HG03175 (cell line): ENCODE data around the gene PLCG1.

ENCODE experiments used
- ATAC-seq: cut with Tn5 transposase; IDR thresholded peaks from one replicate; pipeline ENCODE4 v1.9.1; 2021; ENCODE audit warnings: mild to moderate bottlenecking, moderate library complexity; ENCODE audit not compliant: unreplicated experiment

Gene PLCG1

DNA sequence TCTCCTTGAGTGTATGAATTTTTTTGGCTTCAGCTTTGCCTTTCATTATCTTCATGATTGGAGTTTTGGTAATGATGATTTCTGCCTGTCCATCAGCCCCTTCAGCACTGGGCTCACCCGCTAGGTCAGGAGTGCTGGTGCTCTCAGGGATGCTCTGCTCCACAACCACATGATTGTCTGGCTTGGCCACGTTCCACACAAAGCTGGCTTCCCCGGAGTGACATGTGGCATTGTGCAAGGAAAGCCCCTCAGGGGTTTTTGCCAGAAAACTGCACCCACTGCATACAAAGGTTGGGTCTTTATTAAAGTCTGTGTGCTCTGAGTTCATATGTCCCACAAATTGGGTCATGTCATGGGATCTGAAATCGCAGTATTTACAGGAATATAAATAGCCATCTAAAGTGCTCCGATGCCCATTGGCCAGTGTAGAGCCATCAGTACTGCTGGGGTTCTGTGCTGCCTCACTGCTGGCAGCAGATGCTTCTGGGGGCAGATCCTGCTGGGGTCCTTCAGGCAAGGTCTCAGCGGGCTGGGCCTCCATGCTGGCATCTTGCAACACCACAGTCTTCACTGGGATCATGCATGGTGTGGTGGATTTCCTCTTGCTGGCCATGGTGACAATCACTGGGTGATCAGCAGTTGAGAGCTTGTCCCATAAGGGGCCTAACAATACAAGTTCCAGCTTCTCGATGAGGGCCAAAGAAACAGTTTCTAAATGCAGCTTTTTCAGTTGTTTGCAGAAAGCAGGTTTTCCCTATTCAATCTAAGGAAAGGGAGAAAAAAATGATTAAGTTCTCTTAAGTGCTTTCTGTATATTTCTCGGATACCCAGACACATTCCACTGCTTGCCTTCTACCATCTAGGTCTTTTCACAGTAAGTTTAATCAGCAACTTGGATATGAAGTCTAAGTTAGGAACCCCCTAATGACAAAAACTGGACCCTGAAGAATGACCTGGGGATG is 67.2 kb downstream of the PLCG1 start:
- no peak for ATAC-seq

DNA sequence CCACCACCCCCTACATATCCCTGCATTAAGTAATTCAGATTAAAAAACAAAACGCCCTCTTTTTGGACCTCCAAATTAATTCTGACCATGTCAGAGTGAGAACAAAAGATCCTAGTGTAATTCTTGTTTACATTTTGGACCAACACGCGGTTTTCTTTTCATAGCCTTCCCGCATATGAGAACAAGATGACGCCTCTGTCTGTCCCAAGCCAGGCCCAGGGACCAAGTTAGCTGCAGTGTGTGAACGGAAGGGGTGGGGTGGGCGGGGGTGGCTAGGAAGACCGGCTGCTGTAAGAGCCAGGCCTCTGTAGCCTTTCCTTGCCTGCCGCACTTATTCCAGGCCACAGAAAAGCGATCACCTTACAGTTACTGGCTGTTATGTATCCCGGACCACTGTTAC is 68.0 kb downstream of the PLCG1 start:
- ATAC-seq, result no peak

GRCh38 chr20:41213150-41213820 is 75.9 kb downstream of the PLCG1 start:
- ATAC-seq, result no peak

DNA sequence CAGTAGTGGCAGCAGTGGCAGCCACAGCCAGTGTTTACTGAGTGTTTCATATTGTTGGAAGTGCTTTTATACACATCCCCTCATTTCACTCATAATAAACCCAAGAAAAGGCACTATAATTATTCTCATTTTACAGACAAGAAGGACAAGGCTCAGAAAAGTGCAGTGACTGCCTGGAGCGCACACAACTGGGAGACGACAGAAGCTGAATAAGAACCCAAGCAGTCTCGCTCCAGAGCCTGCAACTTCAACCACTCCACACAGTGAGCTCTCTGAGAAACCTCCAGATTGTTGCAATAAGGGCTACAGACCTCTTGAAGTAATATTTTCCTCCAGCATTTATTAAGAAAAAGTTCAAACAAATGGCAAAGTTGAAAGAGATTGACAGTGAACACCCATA is 76.9 kb downstream of the PLCG1 start:
- ATAC-seq, result no peak

GRCh38 chr20:41214666-41215065 is 77.3 kb downstream of the PLCG1 start:
- no peak for ATAC-seq

- ATAC-seq, result no peak
Observed at GRCh38 chr20:41217422-41217821, 80.1 kb downstream of the PLCG1 start.

- no peak for ATAC-seq
Observed at GRCh38 chr20:41218466-41218865, 81.1 kb downstream of the PLCG1 start.

GRCh38 chr20:41219824-41220223 is 82.5 kb downstream of the PLCG1 start:
- ATAC-seq, result no peak

- no peak for ATAC-seq
Observed at GRCh38 chr20:41221614-41222218, 84.4 kb downstream of the PLCG1 start.

DNA sequence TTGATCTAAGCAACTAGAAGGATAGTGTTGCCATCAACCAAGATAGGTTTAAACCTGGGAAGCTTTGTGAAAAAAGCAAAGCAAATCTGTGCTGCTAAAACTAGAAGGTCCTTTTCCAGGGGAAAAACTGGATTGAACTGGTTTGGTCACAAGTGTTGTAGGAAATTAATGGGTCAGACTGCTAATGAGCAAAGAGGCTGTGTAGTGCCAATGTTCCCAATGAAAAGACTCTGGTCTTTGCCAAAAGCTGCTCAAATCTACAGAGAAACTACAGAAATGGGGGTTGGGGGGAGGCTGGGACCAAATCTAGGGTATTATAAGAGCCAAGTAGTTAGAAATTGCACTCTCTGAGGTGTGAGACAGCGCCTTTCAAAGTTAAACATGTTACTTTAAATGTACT is 85.0 kb downstream of the PLCG1 start:
- no peak for ATAC-seq

DNA sequence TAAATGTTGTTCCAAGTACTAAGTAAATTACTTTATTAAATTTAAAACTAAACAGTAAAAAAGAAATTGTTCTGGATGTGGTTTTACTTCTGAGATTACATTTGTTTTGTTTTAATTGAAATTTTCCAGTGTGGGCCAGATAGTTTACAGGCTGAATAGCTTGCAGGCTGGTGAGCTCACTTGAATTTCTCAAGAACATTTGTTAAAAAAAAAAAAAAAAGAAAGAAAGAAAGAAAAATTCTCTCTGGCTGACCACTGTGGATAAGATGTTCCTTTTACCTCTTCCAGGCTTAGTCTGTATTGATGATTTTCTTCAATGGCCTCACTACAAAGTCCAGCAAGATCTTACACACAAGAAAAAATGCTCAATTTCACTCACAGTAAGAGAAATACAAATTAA is 85.4 kb downstream of the PLCG1 start:
- ATAC-seq, result no peak

DNA sequence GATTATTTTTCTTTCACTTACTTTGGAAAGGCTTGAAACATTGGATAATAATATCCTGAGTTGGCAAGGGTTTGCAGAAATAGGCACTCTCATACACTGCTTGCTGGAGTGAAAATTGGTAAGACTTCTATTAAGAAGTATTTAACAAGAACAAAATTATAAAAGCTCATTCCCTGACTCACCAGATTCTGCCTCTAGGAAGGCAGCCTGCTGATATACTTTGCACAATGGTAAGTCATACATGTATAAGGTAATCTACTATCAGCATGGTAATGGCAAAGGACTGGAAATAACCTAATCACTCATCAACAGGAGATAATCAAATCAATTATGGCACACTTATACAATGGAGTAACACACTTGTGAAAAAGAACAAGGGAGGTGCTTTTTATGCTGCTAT is 85.8 kb downstream of the PLCG1 start:
- no peak for ATAC-seq

- ATAC-seq, result no peak
Observed at GRCh38 chr20:41224281-41224680, 86.9 kb downstream of the PLCG1 start.

- ATAC-seq, result no peak
Observed at GRCh38 chr20:41225091-41225490, 87.7 kb downstream of the PLCG1 start.

DNA sequence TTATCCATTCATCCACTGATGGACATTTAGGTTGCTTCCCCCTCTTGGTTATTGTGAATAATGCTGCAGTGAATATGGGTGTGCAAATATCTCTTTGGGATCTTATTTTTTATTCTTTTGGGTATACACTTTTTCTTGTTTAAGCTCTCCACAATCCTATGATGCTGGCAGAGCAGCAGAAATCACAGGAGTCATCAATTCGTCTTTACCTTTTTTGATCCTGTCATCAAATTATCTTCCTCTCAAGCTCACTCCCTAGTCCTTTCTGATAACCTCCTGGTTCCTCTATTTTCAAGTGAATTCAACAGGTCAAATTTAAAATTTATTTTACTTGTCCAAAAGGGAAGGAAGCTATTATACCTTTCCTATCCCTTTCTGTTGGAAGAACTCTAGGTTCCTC is 89.1 kb downstream of the PLCG1 start:
- no peak for ATAC-seq
